ENCODE results near the gene CCDC6.

- TF ChIP-seq CTCF (IDR thresholded peaks at IDR 0.05; ENCODE audit: insufficient read depth, low read length, poor library complexity, severe bottlenecking) (no peak), EZH2phosphoT487 (conservative IDR thresholded peaks at IDR 0.05; ENCODE audit: low read length) (no peak)
These were observed 59.0 kb downstream of the CCDC6 start for GRCh38 chr10:59847326-59847725.
